GM12892 (cell line): ENCODE results near the gene FTO.

Experiments
- DNase-seq: peaks from one replicate; pipeline ENCODE4 v3.0.0; 2011; ENCODE audit not compliant: insufficient read length
- FAIRE-seq: peaks from 2 replicates; lab custom pipeline; 2011; peaks lifted over from hg19 to GRCh38; lab: Jason Lieb, UNC
- POLR2A ChIP-seq: IDR thresholded peaks from 2 replicates; pipeline ENCODE4 v1.6.1; 2011; ENCODE audit warnings: low read depth, low read length, control low read depth
- POLR2AphosphoS5 ChIP-seq: IDR thresholded peaks from 2 replicates; pipeline ENCODE4 v1.6.1; 2011; ENCODE audit warnings: low read depth, low read length, control low read depth
- TAF1 ChIP-seq: IDR thresholded peaks from 2 replicates; pipeline ENCODE4 v1.6.1; 2011; ENCODE audit warnings: low read depth, mild to moderate bottlenecking, control low read depth, low read length, borderline replicate concordance

The FTO gene

DNA sequence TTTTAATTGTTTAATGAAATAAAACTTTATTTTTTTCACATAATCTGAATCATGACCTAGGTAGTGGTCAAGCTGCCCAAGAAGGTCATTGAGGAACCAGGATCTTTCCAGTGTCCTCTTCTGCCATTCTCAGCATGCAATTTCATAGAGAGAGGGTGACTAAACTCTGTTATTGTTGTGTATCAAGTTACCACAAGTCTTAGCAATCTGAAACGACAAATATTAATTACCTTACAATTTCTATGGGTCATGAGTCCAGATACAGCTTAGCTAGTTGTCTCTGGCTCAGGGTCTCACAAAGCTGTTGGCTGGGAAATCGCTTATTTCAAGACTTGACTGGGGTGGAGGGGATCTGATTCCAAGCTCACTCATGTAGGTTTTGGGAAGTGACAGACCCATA is 37.6 kb downstream of the FTO start:
- no peak for TF ChIP-seq TAF1
- no peak for TF ChIP-seq POLR2AphosphoS5
- no peak for TF ChIP-seq POLR2A
- DNase-seq (no peak), FAIRE-seq (no peak)

DNA sequence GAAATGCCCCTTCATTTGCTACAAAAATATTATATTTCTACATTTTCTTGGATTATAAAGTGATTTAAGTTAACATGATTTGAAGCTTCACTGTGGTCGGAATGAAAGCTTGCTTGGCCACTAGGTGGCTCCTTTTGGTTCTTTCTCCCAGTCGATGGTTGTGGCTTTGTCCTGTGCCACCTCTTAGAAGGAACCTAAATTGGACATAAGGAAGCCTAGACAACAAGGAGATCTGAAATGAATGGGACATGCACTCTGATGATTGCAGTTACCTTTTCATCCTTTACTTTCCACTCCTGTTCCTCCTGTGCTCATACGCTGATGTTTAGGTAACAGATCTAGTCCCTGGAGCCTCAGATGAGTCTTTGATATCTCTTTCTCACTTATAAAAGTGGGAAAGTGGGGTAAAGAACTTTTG is 39.2 kb downstream of the FTO start:
- DNase-seq: no peak
- FAIRE-seq: no peak

GRCh38 chr16:53744449-53744848 is 40.5 kb downstream of the FTO start:
- FAIRE-seq (peak; percentile 67), DNase-seq (no peak)
- TF ChIP-seq POLR2AphosphoS5 (no peak), TAF1 (no peak), POLR2A (no peak)

More for the DNA sequence above, 39.2 kb downstream of the FTO start:
- TF ChIP-seq POLR2A: no peak
- no peak for TF ChIP-seq TAF1
- no peak for TF ChIP-seq POLR2AphosphoS5

GRCh38 chr16:53745086-53745485 is 41.1 kb downstream of the FTO start:
- no peak for TF ChIP-seq TAF1
- TF ChIP-seq POLR2A: no peak
- no peak for TF ChIP-seq POLR2AphosphoS5
- DNase-seq: no peak
- no peak for FAIRE-seq

- no peak for DNase-seq
- no peak for FAIRE-seq
- TF ChIP-seq TAF1 (no peak), POLR2A (no peak), POLR2AphosphoS5 (no peak)
These were observed 41.9 kb downstream of the FTO start for GRCh38 chr16:53745753-53746266.

- DNase-seq (no peak), FAIRE-seq (no peak)
- TF ChIP-seq TAF1 (no peak), POLR2A (no peak), POLR2AphosphoS5 (no peak)
These were observed 48.6 kb downstream of the FTO start for GRCh38 chr16:53752560-53752959.

- DNase-seq (no peak), FAIRE-seq (no peak)
These were observed 49.5 kb downstream of the FTO start for GRCh38 chr16:53753431-53753830.

GRCh38 chr16:53755026-53755910 is 51.3 kb downstream of the FTO start:
- DNase-seq (no peak), FAIRE-seq (no peak)
- TF ChIP-seq POLR2A (no peak), POLR2AphosphoS5 (no peak), TAF1 (no peak)

More at GRCh38 chr16:53753431-53753830, 49.5 kb downstream of the FTO start:
- TF ChIP-seq TAF1: no peak
- TF ChIP-seq POLR2A: no peak
- TF ChIP-seq POLR2AphosphoS5: no peak

GRCh38 chr16:53756275-53756996 is 52.5 kb downstream of the FTO start:
- DNase-seq (no peak), FAIRE-seq (no peak)
- no peak for TF ChIP-seq POLR2A
- TF ChIP-seq POLR2AphosphoS5: no peak
- no peak for TF ChIP-seq TAF1

DNA sequence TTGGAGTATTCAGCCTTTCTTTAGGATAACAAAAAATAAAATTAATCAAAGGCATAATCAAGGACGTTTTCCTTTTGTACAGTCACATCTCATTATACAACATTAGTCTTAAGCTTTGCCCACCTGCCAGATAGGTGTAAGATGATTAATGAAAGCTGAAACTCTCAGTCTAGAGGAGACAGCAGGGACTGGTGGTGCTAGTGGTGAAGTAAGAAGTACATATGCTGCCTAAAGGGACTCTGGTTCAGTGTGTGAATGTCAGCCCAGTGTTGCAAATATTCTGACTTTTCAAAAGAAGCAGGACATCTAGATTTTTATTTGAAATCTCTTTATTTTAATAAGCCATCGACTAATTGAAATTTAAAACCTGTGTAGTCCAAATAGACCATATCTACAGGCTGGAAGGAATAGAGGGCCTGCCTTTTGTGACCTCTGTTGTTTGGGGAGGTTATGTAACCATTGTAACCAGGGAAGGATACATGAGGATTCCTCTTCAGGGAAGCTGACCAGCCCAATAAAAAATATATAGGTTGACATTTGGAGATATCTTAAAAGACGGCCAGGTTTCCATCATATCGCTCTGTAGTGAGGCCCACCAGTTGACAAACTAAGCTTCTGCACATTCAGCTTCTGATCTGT is 54.1 kb downstream of the FTO start:
- no peak for TF ChIP-seq POLR2AphosphoS5
- no peak for TF ChIP-seq TAF1
- no peak for TF ChIP-seq POLR2A
- no peak for DNase-seq
- no peak for FAIRE-seq
